GM12878 (cell line): ENCODE data around the gene SYT3. TPM values are rescaled to one million over a fixed set of nuclear protein-coding genes. Genes with fewer than 3 reads are reported as not detected.

Source experiments
- ATAC-seq: fragments of 200-7000 bp; cut with Tn5 transposase; 3 replicates; pipeline ENCODE4 v1.9.1; 2020; ENCODE audit warnings: mild to moderate bottlenecking, moderate library complexity
- BruUV-seq: library from RNA; stranded (reverse); fragments of 400-500 nt; replicated peaks from 2 replicates; lab custom pipeline; 2021; lab: Mats Ljungman, UMichigan
- CTCF ChIA-PET: fragments of 300-600 bp; sonication (Branson Sonifier 250); formaldehyde crosslinking; extraction: SDS; loops from one replicate; lab custom pipeline; 2021; ENCODE audit warnings: inconsistent platforms; lab: Yijun Ruan, JAX
- POLR2A ChIA-PET: fragments of 350-600 bp; formaldehyde crosslinking; extraction: SDS; loops from one replicate; lab custom pipeline; 2021; ENCODE audit warnings: inconsistent platforms; lab: Charles Lee
- RAD21 ChIA-PET: fragments of 300-600 bp; sonication (Branson Sonifier 250); formaldehyde crosslinking; loops from one replicate; lab custom pipeline; 2023; ENCODE audit warnings: antibody characterized with exemption; ENCODE audit not compliant: unreplicated experiment; lab: Charles Lee
- SMC1A ChIA-PET: fragments of 300-600 bp; sonication (Branson Sonifier 250); formaldehyde crosslinking; loops from one replicate; lab custom pipeline; 2023; ENCODE audit not compliant: unreplicated experiment, uncharacterized antibody; lab: Charles Lee
- DNase-seq: peaks from one replicate; pipeline ENCODE4 v3.0.0-alpha.2; 2011; ENCODE audit warnings: low read depth, low spot score
- FAIRE-seq: peaks from 3 replicates; lab custom pipeline; 2011; peaks lifted over from hg19 to GRCh38; lab: Jason Lieb, UNC
- H2AFZ ChIP-seq: 2 replicates; pipeline ENCODE4 v1.6.0; 2011; ENCODE audit warnings: low read depth, low read length, control low read depth; ENCODE audit not compliant: control insufficient read depth
- H3K27ac ChIP-seq: 2 replicates; pipeline ENCODE4 v1.5.1; 2011; ENCODE audit warnings: control low read depth; ENCODE audit not compliant: control insufficient read depth, insufficient read depth
- H3K27me3 ChIP-seq, 2 experiments: replicated peaks in 1 of 2; 2 replicates each; pipeline versions ENCODE4 v1.6.0 to v1.6.1; 2011; ENCODE audit warnings: low read length in 1 of 2; ENCODE audit not compliant: control insufficient read depth in 2 of 2, insufficient read depth in 2 of 2
- H3K36me3 ChIP-seq, 2 experiments: 2 replicates each; pipeline ENCODE4 v1.5.1; 2011; ENCODE audit warnings: low read length in 1 of 2; ENCODE audit not compliant: control insufficient read depth in 2 of 2, insufficient read depth in 2 of 2
- H3K4me1 ChIP-seq: 2 replicates; pipeline ENCODE4 v1.6.1; 2011; ENCODE audit warnings: mild to moderate bottlenecking, low read length, moderate library complexity, mixed read lengths; ENCODE audit not compliant: control insufficient read depth, insufficient read depth
- H3K4me2 ChIP-seq: 2 replicates; pipeline ENCODE4 v1.6.0; 2011; ENCODE audit warnings: control low read depth; ENCODE audit not compliant: control insufficient read depth, insufficient read depth
- H3K4me3 ChIP-seq: fragments of 200-600 bp; sonication (generic); 2 replicates; pipeline ENCODE4 v1.5.1; 2016
- H3K79me2 ChIP-seq: 2 replicates; pipeline ENCODE4 v1.6.0; 2011; ENCODE audit warnings: low read length; ENCODE audit not compliant: control insufficient read depth, insufficient read depth
- H3K9ac ChIP-seq: 2 replicates; pipeline ENCODE4 v1.8.0; 2011; ENCODE audit warnings: low read length, control low read depth, mixed read lengths; ENCODE audit not compliant: control insufficient read depth, insufficient read depth
- H3K9me3 ChIP-seq: replicated peaks from 3 replicates; pipeline ENCODE4 v1.5.1; 2011; ENCODE audit warnings: mild to moderate bottlenecking, low read length; ENCODE audit not compliant: control insufficient read depth, insufficient read depth
- H4K20me1 ChIP-seq: 2 replicates; pipeline ENCODE4 v1.6.0; 2011; ENCODE audit not compliant: control insufficient read depth, insufficient read depth
- GATAD2B ChIP-seq: fragments of 450-650 bp; conservative IDR thresholded peaks from 2 replicates; pipeline ENCODE4 v1.6.1; 2017; ENCODE audit warnings: low read depth, mild to moderate bottlenecking, moderate library complexity
- KDM1A ChIP-seq: fragments of 200-600 bp; sonication (generic); IDR thresholded peaks from 2 replicates; pipeline ENCODE4 v1.6.1; 2016; ENCODE audit warnings: borderline replicate concordance
- LARP7 ChIP-seq: fragments of 450-650 bp; IDR thresholded peaks from 2 replicates; pipeline ENCODE4 v1.6.1; 2017; ENCODE audit warnings: mild to moderate bottlenecking
- MYB ChIP-seq: fragments of 150-350 bp; IDR thresholded peaks from 2 replicates; pipeline ENCODE4 v1.6.1; 2014; ENCODE audit warnings: mild to moderate bottlenecking, low read depth, low read length, borderline replicate concordance
- NR2F1 ChIP-seq: fragments of 450-650 bp; conservative IDR thresholded peaks from 2 replicates; pipeline ENCODE4 v1.6.1; 2017; ENCODE audit warnings: mild to moderate bottlenecking
- PAX5 ChIP-seq: IDR thresholded peaks from 2 replicates; pipeline ENCODE4 v1.6.1; 2011; ENCODE audit warnings: low read depth, low read length, borderline replicate concordance
- SP1 ChIP-seq: IDR thresholded peaks from one replicate; pipeline ENCODE4 v1.6.1; 2011; ENCODE audit warnings: low read depth, low read length
- SRF ChIP-seq, 2 experiments: IDR thresholded peaks; 2 replicates each; pipeline ENCODE4 v1.6.1; 2011; ENCODE audit warnings: low read depth in 2 of 2, low read length in 2 of 2, mild to moderate bottlenecking in 1 of 2, moderate library complexity in 1 of 2
- TCF7 ChIP-seq: IDR thresholded peaks from 2 replicates; pipeline ENCODE4 v1.6.1; 2014; ENCODE audit warnings: antibody characterized with exemption, borderline replicate concordance
- YY1 ChIP-seq: IDR thresholded peaks from 2 replicates; pipeline ENCODE4 v1.6.1; 2011; ENCODE audit warnings: low read depth, mild to moderate bottlenecking, low read length
- ZBED1 ChIP-seq: IDR thresholded peaks from 2 replicates; pipeline ENCODE4 v1.6.1; 2016; ENCODE audit warnings: borderline replicate concordance
- ZNF217 ChIP-seq: fragments of 450-650 bp; IDR thresholded peaks from 2 replicates; pipeline ENCODE4 v1.6.1; 2017; ENCODE audit warnings: antibody characterized with exemption, mild to moderate bottlenecking
- WGBS: methylation state at CpG from one replicate; pipeline ENCODE4 v1.1.6; 2016; ENCODE audit warnings: low lambda C conversion rate; ENCODE audit not compliant: insufficient replicate concordance, insufficient coverage; ENCODE audit errors: missing lambda C conversion rate; 5-methylcytosine and 5-hydroxymethylcytosine counted together
- in situ Hi-C: fragments of 300-500 bp; cut with MboI; formaldehyde crosslinking; loops from 9 replicates; pipeline ENCODE4 v1.14.3; 2018; ENCODE audit warnings: mixed read lengths
- intact Hi-C: fragments of 100-400 bp; cut with micrococcal nuclease; formaldehyde crosslinking; loops from one replicate; pipeline ENCODE4 v1.14.2; 2022; ENCODE audit not compliant: unreplicated experiment
- polyA plus RNA-seq, 11 experiments: library from polyadenylated mRNA; depleted of rRNA in 4 of 11; unstranded in 6 of 11; stranded (reverse) in 5 of 11; fragments of >200 nt; fragmentation: Nextera tagmentation in 4 of 11; fragmentation: Illumina TruSeq in 1 of 11; extraction: Ambion mirVana in 4 of 11; extraction: Trizol in 1 of 11; gene quantifications; 1 replicate in 1 of 11; 2 replicates in 10 of 11; pipeline versions ENCODE4 v1.2.1 to v1.2.3, GENCODE V29; 2011 to 2016; ENCODE audit warnings: inconsistent platforms in 2 of 11, missing spikeins in 2 of 11, low read depth in 1 of 11
- total RNA-seq, 4 experiments: library from RNA; depleted of rRNA in 3 of 4; stranded (reverse); fragments of >200 nt in 3 of 4; fragmentation: Illumina TruSeq in 1 of 4; extraction: Trizol in 1 of 4; gene quantifications; 2 replicates each; pipeline versions ENCODE4 v1.2.1 to v1.2.3, GENCODE V29; 2013 to 2021
- TF ChIP-seq, protein P1 (sequence below): fragments of 450-650 bp; IDR thresholded peaks from 2 replicates; pipeline ENCODE4 v1.6.1; 2014; ENCODE audit warnings: mild to moderate bottlenecking
- TF ChIP-seq, protein P2 (sequence below): IDR thresholded peaks from 2 replicates; pipeline ENCODE4 v1.6.1; 2011; ENCODE audit warnings: borderline replicate concordance, low read depth, mild to moderate bottlenecking, moderate library complexity, low read length; ENCODE audit not compliant: insufficient read depth, poor library complexity, severe bottlenecking
- TF ChIP-seq, protein P3 (sequence below): fragments of 150-350 bp; IDR thresholded peaks from 2 replicates; pipeline ENCODE4 v1.6.1; 2016; ENCODE audit warnings: low read depth, low read length
- TF ChIP-seq, protein P4 (sequence below): IDR thresholded peaks from 2 replicates; pipeline ENCODE4 v1.6.1; 2011; ENCODE audit warnings: borderline replicate concordance, low read depth, mild to moderate bottlenecking, moderate library complexity, mixed read lengths, low read length; ENCODE audit not compliant: insufficient read depth; ENCODE audit errors: extremely low read length

The SYT3 gene
- total and polyA plus RNA-seq, 10 of the 15 experiments (the other 5 are each of a cell fraction or from before 2014, with no cell fraction given): 0.05 to 0.18 TPM; not detected in 8

DNA sequence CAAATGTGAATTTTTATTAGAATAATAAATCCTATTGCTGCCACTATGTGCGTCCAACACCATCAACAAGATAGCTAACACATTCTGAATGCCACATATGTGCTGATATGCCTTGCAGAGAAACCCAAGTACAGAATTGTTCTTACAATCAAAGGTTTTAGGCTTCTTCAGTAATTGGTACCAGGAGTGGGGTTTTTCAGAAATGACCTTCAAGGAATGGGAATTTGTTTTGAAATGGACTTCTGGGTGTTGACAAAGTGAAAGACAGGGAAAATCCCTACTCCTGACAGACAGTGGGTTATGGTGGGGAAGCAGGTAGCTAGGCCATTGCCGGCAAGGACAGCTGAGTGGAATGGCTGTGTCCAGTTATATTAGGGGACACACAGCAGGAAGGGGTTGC is 5.7 kb downstream of the SYT3 start:
- no peak for FAIRE-seq
- in situ Hi-C loops: no loop called here

More for the DNA sequence above, 5.7 kb downstream of the SYT3 start:
- Histone ChIP-seq H3K27ac (no peak overlapping the region), H2AFZ (no peak overlapping the region), H4K20me1 (no peaks in the 10 kb centered on the region), H3K9ac (no peak overlapping the region), H3K4me1 (no peaks in the 10 kb centered on the region), H3K9me3 (peaks cover 3% of the 10 kb centered on the region; the same call in 1 of the 3 replicates), H3K4me3 (no peak overlapping the region), H3K36me3 (no peaks in the 10 kb centered on the region), H3K79me2 (no peaks in the 10 kb centered on the region), H3K27me3 (peaks cover 0 to 4% of the 10 kb centered on the region in 2 experiments; a peak in 2 of 4 replicates), H3K4me2 (no peak overlapping the region)
- no TSS peak for BruUV-seq
- intact Hi-C loops: no loop called here
- POLR2A ChIA-PET: no interaction called here
- DNase-seq (no peak), ATAC-seq (no peak)
- SMC1A ChIA-PET: no interaction called here
- RAD21 ChIA-PET: interaction anchor here (0.5 kb wide), 1 partner anchor 219 kb away, joined by 3 read pairs; no protein-coding TSS in a partner anchor
- 77% methylated on average over 2 of the region's 2 CpGs for WGBS
- TF ChIP-seq, protein P1, sequence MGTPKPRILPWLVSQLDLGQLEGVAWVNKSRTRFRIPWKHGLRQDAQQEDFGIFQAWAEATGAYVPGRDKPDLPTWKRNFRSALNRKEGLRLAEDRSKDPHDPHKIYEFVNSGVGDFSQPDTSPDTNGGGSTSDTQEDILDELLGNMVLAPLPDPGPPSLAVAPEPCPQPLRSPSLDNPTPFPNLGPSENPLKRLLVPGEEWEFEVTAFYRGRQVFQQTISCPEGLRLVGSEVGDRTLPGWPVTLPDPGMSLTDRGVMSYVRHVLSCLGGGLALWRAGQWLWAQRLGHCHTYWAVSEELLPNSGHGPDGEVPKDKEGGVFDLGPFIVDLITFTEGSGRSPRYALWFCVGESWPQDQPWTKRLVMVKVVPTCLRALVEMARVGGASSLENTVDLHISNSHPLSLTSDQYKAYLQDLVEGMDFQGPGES: no peak
- TF ChIP-seq TCF7 (no peak), ZBED1 (no peak), YY1 (no peak), SRF (IDR thresholded peaks at IDR 0.05; ENCODE audit: low read depth in 2 of 2, low read length in 2 of 2) (no peak), NR2F1 (no peak), GATAD2B (no peak), PAX5 (no peak), LARP7 (no peak), MYB (no peak), KDM1A (no peak), SP1 (no peak), ZNF217 (no peak)
- TF ChIP-seq, protein P2, sequence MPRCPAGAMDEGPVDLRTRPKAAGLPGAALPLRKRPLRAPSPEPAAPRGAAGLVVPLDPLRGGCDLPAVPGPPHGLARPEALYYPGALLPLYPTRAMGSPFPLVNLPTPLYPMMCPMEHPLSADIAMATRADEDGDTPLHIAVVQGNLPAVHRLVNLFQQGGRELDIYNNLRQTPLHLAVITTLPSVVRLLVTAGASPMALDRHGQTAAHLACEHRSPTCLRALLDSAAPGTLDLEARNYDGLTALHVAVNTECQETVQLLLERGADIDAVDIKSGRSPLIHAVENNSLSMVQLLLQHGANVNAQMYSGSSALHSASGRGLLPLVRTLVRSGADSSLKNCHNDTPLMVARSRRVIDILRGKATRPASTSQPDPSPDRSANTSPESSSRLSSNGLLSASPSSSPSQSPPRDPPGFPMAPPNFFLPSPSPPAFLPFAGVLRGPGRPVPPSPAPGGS: no peak
- TF ChIP-seq, protein P3, sequence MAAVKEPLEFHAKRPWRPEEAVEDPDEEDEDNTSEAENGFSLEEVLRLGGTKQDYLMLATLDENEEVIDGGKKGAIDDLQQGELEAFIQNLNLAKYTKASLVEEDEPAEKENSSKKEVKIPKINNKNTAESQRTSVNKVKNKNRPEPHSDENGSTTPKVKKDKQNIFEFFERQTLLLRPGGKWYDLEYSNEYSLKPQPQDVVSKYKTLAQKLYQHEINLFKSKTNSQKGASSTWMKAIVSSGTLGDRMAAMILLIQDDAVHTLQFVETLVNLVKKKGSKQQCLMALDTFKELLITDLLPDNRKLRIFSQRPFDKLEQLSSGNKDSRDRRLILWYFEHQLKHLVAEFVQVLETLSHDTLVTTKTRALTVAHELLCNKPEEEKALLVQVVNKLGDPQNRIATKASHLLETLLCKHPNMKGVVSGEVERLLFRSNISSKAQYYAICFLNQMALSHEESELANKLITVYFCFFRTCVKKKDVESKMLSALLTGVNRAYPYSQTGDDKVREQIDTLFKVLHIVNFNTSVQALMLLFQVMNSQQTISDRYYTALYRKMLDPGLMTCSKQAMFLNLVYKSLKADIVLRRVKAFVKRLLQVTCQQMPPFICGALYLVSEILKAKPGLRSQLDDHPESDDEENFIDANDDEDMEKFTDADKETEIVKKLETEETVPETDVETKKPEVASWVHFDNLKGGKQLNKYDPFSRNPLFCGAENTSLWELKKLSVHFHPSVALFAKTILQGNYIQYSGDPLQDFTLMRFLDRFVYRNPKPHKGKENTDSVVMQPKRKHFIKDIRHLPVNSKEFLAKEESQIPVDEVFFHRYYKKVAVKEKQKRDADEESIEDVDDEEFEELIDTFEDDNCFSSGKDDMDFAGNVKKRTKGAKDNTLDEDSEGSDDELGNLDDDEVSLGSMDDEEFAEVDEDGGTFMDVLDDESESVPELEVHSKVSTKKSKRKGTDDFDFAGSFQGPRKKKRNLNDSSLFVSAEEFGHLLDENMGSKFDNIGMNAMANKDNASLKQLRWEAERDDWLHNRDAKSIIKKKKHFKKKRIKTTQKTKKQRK: no peak
- TF ChIP-seq, protein P4, sequence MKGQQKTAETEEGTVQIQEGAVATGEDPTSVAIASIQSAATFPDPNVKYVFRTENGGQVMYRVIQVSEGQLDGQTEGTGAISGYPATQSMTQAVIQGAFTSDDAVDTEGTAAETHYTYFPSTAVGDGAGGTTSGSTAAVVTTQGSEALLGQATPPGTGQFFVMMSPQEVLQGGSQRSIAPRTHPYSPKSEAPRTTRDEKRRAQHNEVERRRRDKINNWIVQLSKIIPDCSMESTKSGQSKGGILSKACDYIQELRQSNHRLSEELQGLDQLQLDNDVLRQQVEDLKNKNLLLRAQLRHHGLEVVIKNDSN: no peak
- CTCF ChIA-PET: no interaction called here
